HG03432 (cell line): ENCODE data around the gene ID4.
"Not testable (repeated sequence)": the region's sequence is repeated elsewhere in the genome, so short reads cannot be mapped to it uniquely, and the experiment has no call there.

Source experiments
- ATAC-seq: cut with Tn5 transposase; IDR thresholded peaks from one replicate; pipeline ENCODE4 v1.9.1; 2021; ENCODE audit warnings: mild to moderate bottlenecking, moderate library complexity; ENCODE audit not compliant: unreplicated experiment

The ID4 gene

DNA sequence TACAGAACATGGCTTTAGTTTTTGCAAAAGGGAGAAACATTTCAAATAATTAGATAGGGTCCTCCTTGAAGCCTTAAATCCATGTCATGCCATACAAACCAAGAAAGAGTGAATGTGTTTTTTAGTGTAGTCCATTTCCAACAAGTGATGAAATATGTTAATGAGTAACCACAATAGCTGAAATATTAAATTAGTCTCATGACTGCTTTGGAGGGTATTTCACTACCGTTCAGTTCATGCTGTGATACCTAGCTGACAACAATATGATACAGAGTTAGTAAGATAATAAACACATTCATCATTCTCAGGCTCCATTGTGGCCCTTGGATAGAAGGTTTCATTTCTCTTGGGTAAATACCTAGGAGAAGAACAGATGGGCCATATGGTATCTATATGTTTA is 5.8 kb upstream of the ID4 start:
- no peak for ATAC-seq

- ATAC-seq = no peak
These were observed 3.2 kb upstream of the ID4 start for GRCh38 chr6:19833947-19834346.

GRCh38 chr6:19834858-19835257 is 2.3 kb upstream of the ID4 start:
- no peak for ATAC-seq

- no peak for ATAC-seq
These were observed 1.6 kb upstream of the ID4 start for GRCh38 chr6:19835605-19836004.

- no peak for ATAC-seq
These were observed 606 bp downstream of the ID4 start for GRCh38 chr6:19837511-19838441.

DNA sequence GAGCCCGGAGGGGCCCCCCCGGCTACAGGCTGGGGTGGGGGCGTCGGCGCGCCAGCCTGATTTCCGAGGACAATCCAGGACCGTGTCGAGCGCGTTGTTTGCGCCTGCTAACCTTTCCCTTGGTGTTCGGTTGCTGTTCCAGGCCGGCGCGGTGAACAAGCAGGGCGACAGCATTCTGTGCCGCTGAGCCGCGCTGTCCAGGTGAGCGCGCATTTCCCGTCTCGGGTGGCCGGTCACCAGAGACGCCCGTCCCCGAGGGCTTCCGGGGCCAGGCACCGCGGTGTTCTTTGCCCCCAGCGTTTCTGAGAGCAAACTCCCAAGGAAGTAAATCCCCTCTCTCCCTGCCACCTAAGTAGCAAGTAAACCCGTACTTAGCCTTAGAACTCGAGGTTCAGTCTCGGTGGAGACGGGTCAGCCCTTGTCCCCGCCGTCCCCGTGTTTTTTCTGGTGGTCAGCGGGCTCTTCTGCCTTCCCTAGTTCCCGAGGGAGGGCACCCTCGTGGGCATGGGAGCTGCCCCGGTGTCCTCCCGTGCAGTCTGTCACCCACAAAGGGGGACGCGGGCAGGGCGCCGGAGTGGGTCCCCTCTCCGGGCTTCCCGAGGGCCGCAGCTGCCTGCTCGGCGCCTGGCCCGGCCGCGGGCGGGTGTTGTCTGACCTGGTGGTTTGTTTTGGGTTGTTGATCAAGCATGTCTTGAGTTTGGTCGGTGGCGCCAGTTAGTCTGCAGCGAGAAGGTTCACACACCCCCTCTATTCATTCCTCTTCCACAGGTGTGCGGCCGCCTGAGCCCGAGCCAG is 1.5 kb downstream of the ID4 start:
- ATAC-seq = no peak

DNA sequence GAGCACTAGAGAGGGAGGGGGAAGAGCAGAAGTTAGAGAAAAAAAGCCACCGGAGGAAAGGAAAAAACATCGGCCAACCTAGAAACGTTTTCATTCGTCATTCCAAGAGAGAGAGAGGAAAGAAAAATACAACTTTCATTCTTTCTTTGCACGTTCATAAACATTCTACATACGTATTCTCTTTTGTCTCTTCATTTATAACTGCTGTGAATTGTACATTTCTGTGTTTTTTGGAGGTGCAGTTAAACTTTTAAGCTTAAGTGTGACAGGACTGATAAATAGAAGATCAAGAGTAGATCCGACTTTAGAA is 2.0 kb downstream of the ID4 start:
- ATAC-seq = no peak

DNA sequence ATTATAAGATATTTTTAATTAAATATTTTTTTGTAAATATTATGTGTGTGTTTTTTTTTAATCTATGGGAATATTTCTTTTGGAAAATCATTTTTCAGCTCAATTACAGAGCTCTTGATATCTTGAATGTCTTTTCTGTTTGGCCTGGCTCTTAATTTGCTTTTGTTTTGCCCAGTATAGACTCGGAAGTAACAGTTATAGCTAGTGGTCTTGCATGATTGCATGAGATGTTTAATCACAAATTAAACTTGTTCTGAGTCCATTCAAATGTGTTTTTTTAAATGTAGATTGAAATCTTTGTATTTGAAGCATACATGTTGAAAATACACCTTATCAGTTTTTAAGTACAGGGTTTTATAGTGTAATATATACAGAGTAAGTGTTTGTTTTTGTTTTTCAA is 2.6 kb downstream of the ID4 start:
- no peak for ATAC-seq

DNA sequence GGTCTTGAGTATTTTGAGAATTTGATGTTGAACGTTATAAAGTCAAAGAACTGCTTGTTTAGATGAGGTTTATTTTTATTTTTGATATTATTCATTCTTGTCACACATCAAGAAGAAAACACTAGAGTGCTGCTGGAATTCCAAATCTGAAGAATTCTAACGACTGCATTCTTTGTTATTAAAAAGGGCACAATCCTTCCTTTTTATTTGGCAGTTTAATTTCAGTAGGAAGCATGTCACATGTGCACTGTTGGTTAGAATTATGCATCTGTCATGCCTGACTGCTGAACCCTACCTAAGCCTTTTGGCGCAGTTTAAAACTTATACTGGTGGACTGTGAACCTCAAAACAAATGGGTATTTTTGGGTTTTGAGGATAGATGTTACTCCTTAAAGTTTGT is 4.0 kb downstream of the ID4 start:
- no peak for ATAC-seq

GRCh38 chr6:19842030-19842615 is 5.0 kb downstream of the ID4 start:
- ATAC-seq = no peak

GRCh38 chr6:19844689-19845088 is 7.5 kb downstream of the ID4 start:
- ATAC-seq = no peak

DNA sequence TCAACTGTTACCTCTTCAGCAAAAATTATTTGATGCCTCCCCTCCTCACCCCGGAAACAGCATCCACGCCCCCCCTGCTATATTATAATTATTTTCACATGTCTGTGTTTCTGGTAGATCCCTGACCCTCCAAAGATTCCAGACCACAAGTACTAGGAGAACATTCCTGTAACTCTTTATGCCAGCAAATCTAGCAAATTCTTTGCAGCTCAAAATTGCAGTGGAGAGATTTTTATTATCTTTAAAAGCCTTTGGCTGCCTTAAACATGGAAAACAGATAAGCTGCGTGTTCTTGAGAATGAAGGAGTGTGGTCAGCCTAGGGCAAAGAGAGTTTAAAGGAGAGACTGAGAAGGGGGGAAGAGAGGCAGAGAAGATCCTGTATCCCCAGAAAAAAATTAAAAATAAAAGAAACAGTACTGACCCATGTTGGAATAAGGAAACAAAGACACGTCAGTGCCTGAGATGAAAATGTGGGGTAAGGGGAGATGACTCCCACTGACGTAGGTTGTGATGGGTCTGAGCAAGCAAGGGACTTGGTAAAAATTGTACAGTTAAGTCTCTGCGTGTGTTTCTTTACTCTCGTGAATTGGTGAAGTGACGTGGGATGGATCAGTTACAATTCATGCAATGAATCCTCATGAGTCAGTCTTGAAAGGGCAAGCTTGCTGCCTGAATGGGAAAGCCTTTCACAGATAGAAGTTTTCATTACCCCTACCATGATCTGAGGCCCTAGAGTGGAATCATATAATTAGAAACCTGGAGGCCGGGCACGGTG is 8.3 kb downstream of the ID4 start:
- no peak for ATAC-seq

DNA sequence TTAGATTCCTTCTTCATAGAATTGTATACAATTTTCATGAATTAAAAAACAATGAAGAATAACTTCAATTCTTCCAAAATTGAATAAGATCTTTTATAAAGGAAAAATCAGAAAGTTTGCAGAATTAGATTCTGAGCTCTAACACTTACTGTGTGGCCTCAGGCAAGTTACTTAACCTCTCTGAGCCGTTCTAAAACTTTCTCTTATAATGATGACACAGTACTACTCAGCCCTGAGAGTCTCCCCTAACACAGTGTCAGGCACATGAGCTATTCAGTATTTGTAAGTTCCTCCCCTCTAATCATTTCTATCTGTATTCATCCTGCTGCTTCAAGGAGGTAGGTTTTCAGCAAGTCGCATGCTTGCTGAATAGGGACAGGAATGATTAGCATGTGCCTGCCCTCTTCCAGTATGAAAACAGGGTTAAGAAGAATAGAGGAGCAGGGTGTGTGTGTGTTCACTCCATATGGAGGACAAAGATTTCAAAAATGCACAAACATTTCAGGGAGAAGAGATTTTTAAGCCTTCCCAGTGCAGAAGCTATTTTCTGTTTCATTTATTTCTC is 11.4 kb downstream of the ID4 start:
- no peak for ATAC-seq

- no peak for ATAC-seq
These were observed 12.0 kb downstream of the ID4 start for GRCh38 chr6:19849196-19849595.

- no peak for ATAC-seq
These were observed 12.6 kb downstream of the ID4 start for GRCh38 chr6:19849755-19850154.

DNA sequence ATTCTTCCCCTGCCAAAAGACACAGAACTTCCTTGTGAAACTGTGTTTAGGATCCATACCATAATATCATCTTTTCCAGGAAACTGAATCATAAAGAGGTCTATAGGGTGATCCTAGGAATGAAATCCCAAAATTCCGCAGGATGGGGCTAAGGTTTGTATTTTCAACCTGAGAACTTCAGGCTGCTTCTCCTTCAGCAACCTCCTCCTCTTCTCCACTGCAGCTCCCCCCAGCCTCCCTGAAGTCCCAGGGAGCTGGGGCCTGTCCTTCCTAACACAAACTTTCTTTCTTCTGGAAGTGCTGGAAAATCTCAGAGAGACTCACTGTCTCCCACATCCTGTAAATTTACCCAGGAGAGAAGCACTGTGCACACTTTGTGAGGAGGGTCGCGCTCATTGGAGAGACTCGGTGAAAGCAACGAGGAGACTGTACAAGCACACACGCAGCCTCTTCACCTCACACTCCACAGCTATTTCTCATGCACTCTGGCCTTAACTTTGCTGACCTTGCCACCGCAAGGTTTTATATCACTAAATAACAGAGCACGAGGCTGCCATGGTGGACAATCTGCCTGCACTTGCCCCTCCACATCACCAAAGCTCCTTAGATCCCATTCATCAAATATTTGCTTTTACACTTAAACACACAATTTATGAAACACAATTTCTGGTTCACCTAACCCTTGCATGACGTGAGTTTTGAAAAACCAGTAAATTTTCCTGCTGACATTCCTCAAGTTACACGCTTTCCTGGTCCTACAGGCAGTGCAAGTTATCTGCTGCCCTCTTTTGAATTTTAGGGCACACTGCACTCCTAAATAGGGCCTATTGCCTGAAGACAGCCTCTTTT is 14.3 kb downstream of the ID4 start:
- peak; percentile 73 for ATAC-seq

GRCh38 chr6:19852090-19852457 is 14.9 kb downstream of the ID4 start:
- no peak for ATAC-seq

DNA sequence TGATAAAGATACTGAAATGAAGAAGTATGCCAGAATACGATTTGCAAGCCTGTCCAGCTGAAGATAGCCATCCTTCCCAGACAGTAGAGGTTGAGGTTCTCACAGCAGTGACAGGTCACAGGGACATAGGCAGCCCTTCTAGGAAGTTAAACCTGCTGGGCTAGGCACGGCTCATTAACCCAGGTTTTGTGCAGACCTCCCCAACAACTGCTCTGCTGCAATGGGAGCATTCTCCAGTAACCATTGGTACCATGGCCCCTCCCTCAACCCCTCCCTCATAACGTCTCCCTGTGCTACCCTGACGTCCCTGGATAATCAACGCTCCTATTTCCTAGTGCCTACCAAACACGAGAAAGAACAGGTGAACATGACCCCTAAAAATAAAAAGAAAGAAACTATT is 15.8 kb downstream of the ID4 start:
- ATAC-seq = no peak

DNA sequence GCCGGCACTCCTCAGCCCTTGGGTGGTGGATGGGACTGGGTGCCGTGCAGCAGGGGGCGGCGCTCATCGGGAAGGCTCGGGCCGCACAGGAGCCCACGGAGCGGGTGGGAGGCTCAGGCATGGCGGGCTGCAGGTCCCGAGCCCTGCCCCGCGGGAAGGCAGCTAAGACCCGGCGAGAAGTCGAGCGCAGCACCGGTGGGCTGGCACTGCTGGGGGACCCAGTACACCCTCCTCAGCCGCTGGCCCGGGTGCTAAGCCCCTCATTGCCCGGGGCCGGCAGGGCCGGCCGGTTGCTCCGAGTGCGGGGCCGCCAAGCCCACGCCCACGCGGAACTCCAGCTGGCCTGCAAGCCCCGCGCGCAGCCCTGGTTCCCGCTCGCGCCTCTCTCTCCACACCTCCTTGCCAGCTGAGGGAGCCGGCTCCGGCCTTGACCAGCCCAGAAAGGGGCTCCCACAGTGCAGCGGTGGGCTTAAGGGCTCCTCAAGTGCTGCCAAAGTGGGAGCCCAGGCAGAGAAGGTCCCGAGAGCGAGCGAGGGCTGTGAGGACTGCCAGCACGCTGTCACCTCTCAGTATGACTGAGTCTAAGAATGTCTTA is 17.3 kb downstream of the ID4 start:
- not testable (repeated sequence) for ATAC-seq

DNA sequence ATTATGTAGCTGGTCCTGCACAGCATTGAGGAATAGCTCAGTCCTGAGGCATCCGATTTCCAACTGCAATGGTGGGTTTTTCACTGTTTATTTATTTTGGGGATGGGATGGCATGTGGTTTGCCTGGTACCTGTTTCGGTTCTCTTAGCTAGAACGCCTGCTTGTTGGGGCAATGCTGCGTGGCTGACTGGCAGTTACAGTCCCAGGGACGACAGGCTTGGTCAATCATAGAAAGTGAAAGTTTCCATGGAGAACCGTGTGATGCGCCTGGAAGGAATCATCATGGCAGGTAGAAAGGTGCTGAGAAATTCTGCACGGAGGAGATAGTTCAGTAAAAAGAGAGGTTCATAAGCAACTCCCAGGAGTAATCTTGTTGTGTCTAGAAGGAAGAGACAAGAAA is 18.4 kb downstream of the ID4 start:
- ATAC-seq = no peak
